GM19395 (cell line): Measurements from ENCODE around the gene UGT2B11.
"Not testable (repeated sequence)": the region's sequence is repeated elsewhere in the genome, so short reads cannot be mapped to it uniquely, and the experiment has no call there.

ENCODE experiments used
- ATAC-seq: cut with Tn5 transposase; IDR thresholded peaks from one replicate; pipeline ENCODE4 v1.9.1; 2021; ENCODE audit warnings: mild to moderate bottlenecking, moderate library complexity; ENCODE audit not compliant: unreplicated experiment

Gene UGT2B11

DNA sequence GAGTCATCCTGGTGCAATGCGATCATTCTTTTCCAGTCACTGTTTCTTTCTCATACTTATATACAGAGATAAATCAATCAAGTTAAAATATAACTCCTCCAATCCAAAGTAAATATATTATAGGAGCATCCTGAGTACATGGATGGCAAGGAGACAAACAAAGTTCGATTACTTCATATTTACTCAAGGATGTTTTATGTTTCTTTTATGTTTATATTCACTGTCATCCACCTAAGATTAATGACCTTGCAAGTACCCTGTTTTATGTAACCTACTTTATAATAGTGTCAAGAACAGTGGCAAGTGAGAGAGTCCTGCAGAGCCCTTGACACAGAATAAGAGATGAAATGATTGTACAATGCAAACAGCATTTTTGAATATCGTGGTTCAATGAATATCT lies at the start of gene UGT2B11:
Gene UGT2B11 (minus strand): TSS at position 33 of the 400 bp plus-strand sequence. CDS start 26 bp downstream, at position 7.
- no peak for ATAC-seq

DNA sequence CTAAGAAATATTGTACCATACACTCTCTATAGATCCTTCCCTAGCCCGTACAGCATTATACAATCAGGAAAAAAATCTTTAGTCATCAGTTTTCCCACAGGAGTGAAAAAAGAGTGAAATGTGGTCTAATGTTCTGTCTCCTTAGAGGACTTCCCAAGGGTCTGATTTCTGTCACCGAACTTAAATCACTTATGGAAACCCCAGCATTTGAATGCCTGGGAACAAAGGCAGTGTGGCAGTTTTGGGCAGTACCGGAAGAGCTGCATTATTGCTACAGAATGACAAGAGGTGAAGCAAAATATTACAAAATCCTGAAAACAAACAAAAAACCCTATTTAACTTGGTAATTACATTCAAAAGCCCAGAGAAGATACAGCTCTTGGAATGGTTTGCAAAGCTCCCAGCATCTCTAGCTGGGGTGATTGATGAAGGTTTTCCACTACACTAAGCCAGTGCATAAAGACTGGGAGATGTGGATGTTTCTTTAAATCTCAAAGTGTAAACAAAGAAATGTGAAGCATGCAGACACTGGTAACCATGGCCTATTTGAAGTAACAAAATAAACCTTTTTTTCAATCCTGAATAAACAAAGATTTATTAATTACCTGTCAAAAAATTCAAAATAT lies 38.7 kb upstream of the UGT2B11 start:
- ATAC-seq, result not testable (repeated sequence)

GRCh38 chr4:69250884-69251283 lies 36.3 kb upstream of the UGT2B11 start:
- ATAC-seq, result not testable (repeated sequence)

DNA sequence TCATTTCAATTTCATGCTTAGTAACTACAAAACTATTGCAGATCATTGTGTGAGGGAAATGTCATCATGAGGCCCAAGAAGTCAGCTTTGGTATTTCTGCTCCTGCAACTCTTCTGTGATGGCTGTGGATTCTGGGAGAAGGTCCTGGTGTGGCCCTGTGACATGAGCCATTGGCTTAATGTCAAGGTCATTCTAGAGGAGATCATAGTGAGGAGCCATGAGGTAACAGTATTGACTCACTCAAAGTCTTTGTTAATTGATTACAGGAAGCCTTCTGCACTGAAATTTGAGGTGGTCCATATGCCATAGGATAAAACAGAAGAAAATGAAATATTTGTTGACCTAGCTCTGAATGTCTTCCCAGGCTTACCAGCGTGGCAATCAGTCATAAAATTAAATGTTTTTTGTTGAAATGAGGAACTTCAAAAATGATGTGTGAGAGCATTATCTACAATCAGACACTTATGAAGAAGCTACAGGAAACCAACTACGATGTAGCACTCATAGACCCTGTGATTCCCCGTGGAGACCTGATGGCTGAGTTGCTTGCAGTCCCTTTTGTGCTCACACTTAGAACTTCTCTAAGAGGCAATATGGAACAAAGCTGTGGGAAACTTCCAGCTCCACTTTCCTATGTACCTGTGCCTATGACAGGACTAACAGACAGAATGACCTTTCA lies 28.2 kb upstream of the UGT2B11 start:
- not testable (repeated sequence) for ATAC-seq

DNA sequence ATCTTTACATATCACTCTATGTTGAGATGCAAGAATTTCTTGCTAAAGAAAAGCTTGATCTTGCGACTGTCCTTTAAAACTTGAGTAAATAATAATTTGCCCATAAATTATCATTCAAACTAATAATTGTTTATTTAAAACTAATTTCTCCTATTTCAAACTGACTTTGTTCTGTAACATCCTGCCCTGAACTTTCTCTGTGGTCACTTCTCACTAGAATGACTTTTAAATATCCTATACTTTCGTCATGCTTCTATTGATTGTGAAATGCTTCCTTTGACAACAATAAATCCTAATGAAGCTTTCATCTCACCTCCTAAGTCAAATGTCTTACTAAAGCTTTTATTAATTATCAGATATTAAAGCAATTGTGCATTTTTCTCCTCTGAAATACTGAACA lies 27.2 kb upstream of the UGT2B11 start:
- ATAC-seq, result not testable (repeated sequence)

GRCh38 chr4:69240787-69241186 lies 26.2 kb upstream of the UGT2B11 start:
- not testable (repeated sequence) for ATAC-seq

DNA sequence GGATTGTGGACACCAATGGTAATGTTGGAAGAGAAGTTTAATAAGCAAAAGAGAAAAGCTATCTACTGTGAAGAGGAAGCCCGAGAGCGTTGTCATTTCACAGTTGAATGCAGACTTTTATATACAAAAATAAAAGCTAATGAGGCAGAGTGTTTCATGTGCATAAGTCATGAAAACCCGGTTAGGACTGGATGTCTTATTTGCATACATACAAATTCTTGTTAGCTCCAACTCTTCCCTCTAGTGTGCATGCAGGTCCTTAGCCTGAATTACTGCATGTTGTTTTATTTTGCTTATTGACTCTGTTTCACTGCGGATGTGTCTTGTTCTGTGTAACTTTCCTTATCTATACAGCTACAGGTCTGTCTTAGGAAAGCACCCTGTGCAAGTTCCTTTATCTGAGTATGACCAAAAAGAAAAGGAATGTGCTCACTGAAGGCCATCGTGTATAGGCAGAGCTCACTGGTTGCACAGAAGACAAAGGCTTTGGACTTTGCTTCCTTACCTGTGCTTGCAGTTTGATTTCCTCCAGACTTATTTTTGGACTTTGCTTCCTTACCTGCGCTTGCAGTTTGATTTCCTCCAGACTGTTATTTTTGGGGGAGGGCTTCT lies 25.1 kb upstream of the UGT2B11 start:
- no peak for ATAC-seq

DNA sequence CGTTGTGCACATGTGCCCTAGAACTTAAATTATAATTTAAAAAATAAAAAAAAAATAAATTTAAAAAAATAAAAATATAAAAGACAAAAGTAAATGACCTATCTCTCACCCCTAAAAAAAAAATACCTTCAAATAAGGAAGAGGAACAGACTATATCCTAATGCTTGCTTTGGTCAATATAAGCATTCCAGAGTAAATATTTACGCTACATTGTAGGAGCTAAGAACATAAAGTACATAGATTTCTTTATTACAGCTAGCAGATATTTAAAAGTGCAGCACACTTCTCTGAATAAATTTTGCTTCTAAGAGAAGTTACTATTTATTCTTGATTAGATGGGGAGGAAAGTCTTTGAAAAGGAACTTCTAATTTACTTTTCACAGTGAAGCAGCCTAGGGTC lies 24.5 kb upstream of the UGT2B11 start:
- no peak for ATAC-seq

DNA sequence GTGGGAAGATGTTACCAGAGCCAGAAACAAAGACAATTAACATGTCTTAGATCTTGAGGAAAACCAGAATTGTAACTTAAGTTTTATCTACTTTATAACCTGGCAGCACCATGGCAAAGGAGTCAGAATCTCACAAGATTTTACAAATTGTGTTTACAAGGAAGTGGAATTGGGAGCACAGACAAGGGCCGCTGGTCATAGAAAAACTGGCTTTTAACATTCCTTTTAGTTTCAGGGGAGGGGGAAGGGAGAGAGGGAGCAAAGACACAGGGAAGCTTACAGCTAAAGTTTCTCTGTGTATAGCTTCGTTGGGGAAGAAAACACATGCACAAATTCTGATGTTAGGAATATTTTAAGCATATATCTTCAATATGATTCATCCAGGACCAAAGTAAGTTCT lies 10.3 kb upstream of the UGT2B11 start:
- no peak for ATAC-seq

DNA sequence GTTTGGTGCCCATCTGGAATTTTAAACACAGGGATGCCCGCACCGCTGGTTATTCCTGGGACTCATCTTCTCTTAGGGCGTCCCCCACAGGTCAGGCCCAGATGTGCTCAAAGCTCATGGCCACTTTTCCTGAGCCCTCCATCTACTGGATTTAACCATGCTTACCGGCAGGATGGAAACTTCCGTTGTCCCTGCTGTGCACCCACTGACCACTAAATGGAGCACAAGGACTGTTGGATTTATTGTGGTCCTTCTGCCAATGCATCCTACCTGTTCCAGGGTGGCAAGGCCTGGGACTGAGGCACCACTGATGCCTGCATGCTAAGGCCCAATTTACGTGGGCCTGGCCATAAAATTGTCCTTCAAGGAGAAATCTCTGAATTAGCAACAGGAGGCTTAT lies 8.7 kb upstream of the UGT2B11 start:
- not testable (repeated sequence) for ATAC-seq

DNA sequence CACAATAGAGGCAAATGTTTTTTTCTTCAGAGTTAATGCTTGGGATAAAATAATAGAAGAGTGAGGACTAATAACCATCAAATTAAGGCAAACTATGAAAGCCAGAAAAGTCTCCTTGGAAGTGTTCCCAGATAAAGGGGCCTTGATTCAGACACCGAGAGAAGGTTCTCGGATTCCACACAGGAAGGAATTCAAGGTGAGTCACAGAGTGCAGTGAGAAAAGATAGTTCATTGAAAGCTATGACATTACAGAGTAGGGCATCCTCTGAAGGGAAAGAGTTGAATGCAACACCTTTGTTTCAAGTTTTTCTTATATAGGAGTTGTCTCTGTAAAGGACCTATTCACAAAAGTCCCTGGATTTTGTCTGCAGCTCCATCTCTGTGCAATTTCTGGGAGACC lies 3.9 kb upstream of the UGT2B11 start:
- not testable (repeated sequence) for ATAC-seq

DNA sequence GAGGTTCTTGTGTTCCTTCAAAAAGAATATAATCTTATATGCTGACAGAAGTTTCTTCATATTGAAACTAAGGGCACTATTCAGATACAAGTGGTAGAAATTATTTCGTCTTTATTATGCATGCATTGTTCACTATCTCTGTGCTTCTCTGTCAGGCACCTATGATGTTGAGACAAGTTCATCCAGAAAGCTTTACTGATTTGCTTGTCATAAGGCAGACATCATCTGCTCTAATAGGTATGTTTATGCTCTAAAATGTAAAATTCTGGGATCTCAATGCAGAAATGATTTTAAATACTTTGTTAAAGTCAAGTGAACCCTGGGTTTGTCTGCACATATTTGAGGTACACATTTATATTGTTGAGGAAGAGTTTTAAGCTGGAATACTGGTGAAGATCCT lies 3.6 kb downstream of the UGT2B11 start:
- no peak for ATAC-seq

DNA sequence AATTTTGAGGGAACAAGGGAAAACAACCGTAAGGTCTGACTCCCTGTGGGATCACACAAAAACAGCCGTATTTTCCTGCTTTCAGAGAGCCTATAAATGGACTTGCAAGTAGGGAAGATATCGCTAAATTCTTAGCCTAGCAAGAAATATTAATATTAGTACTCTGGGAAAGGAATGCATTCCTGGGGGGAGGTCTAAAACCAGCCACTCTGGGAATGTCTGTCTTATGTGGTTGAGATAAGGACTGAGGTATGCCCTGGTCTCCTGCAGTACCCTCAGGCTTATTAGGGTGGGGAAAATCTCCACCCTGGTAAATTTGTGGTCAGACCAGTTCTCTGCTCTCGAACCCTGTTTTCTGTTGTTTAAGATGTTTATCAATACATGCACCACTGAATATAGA lies 16.0 kb downstream of the UGT2B11 start:
- ATAC-seq, result not testable (repeated sequence)

GRCh38 chr4:69196209-69196965 lies 18.2 kb downstream of the UGT2B11 start:
- no peak for ATAC-seq

DNA sequence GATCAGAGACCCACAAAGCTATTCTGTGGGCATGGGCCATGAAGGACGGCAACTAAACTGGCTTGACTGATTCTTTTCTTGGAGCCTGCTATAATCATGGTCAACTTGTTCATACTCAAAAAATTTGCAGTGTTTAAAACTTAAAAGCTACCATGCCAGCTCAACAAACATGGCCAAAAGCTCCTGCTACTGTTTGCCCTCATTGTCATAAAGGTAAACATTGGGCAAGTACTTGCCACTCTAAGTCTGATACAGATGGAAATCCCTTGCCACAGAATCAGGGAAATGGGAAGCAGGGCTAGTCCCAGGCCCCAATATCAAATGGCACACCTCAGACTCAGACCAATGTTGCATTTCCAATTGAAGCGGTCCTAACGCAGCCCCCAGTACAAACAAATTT lies 20.4 kb downstream of the UGT2B11 start:
- ATAC-seq, result no peak

DNA sequence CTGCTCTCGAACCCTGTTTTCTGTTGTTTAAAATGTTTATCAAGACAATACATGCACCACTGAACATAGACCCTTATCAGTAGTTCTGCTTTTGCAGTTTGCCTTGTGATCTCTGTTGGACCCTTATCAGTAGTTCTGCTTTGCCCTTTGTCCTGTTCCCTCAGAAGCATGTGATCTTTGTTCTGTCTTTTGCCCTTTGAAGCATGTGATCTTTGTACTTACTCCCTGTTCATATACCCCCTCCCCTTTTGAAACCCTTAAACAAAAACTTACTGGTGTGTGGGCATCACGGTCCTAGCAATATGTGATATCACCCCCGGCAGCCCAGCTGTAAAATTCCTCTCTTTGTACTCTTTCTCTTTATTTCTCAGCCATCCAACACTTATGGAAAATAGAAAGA lies 22.6 kb downstream of the UGT2B11 start:
- ATAC-seq, result not testable (repeated sequence)

- not testable (repeated sequence) for ATAC-seq
These were observed 23.9 kb downstream of the UGT2B11 start for GRCh38 chr4:69190621-69191020.

DNA sequence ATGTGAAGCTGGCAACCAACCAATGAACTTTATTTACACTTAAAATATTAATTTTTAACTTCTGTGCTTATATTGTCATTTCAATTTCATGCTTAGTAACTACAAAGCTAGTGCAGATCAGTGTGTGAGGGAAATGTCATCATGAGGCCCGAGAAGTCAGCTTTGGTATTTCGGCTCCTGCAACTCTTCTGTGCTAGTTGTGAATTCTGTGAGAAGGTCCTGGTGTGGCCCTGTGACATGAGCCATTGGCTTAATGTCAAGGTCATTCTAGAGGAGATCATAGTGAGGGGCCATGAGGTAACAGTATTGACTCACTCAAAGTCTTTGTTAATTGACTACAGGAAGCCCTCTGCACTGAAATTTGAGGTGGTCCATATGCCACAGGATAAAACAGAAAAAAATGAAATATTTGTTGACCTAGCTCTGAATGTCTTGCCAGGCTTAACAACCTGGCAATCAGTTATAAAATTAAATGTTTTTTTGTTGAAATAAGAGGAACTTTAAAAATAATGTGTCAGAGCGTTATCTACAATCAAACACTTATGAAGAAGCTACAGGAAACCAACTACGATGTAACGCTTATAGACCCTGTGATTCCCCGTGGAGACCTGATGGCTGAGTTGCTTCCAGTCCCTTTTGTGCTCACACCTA lies 32.9 kb downstream of the UGT2B11 start:
- ATAC-seq, result not testable (repeated sequence)

DNA sequence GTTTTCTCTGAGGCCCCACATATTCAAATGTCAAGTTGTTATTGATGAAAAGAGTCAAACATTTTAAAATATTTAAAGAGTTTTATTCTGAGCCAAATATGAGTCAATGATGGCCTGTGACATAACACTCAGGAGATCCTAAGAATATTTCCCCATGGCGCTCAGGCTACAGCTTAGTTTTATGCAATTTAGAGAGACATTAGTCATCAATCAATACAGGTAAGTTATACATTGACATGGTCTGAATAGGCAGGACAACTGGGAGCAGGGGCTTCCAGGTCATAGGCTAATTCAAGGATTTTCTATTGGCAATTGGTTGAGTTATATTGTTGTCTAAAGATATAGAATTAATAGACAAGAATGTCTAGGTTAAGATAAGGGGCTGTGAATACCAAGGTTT lies 34.7 kb downstream of the UGT2B11 start:
- not testable (repeated sequence) for ATAC-seq

DNA sequence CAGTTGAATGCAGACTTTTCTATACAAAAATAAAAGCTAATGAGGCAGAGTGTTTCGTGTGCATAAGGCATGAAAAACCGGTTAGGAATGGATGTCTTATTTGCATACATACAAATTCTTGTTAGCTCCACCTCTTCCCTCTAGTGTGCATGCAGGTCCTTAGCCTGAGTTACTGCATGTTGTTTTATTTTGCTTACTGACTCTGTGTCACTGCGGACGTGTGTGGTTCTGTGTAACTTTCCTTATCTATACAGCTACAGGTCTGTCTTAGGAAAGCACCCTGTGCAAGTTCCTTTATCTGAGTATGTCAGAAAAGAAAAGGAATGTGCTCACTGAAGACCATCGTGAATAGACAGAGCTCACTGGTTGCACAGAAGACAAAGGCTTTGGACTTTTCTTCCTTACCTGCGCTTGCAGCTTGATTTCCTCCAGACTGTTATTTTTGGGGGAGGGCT lies 35.8 kb downstream of the UGT2B11 start:
- ATAC-seq, result not testable (repeated sequence)
